Natural killer cell (primary cell): ENCODE results near the gene CHST11. TPM values are rescaled to one million over a fixed set of nuclear protein-coding genes. Genes with fewer than 3 reads are reported as not detected.
"Not testable (repeated sequence)": the region's sequence is repeated elsewhere in the genome, so short reads cannot be mapped to it uniquely, and the experiment has no call there.

Experiments
- ATAC-seq, 3 donors: fragments of 150-1000 bp in 2 of 3; fragments of 200-7000 bp in 1 of 3; cut with Tn5 transposase; 1 replicate in 1 of 3; 2 replicates in 2 of 3; pipeline ENCODE4 v1.10.0; 2021; ENCODE audit warnings: mild to moderate bottlenecking in 2 of 3, moderate library complexity in 2 of 3
- DNase-seq, 2 donors: peaks; one replicate each; pipeline versions ENCODE4 v3.0.0 to v3.0.0-alpha.2; 2013 to 2021; ENCODE audit warnings: mixed read lengths in 1 of 2
- H3K27ac ChIP-seq: one replicate; pipeline ENCODE4 v1.5.1; 2013; ENCODE audit warnings: mild to moderate bottlenecking, low read length
- H3K27me3 ChIP-seq: one replicate; pipeline ENCODE4 v1.6.1; 2013; ENCODE audit warnings: low read length; ENCODE audit not compliant: control insufficient read depth, insufficient read depth
- H3K36me3 ChIP-seq: one replicate; pipeline ENCODE4 v1.6.1; 2013; ENCODE audit warnings: low read length; ENCODE audit not compliant: control insufficient read depth, insufficient read depth
- H3K4me1 ChIP-seq: one replicate; pipeline ENCODE4 v1.6.1; 2013; ENCODE audit warnings: low read length; ENCODE audit not compliant: control insufficient read depth, insufficient read depth
- H3K4me3 ChIP-seq: one replicate; pipeline ENCODE4 v1.5.1; 2013; ENCODE audit warnings: low read length
- H3K9me3 ChIP-seq: one replicate; pipeline ENCODE4 v1.6.1; 2013; ENCODE audit warnings: low read length; ENCODE audit not compliant: control insufficient read depth, insufficient read depth
- H3K27ac Mint-ChIP-seq, 2 donors: one replicate each; pipeline ENCODE4 v1.8.0; 2022; ENCODE audit warnings: mild to moderate bottlenecking in 2 of 2, mixed read lengths in 2 of 2, moderate library complexity in 1 of 2
- H3K27me3 Mint-ChIP-seq, 2 donors: one replicate each; pipeline ENCODE4 v1.8.0; 2022; ENCODE audit warnings: low read depth in 2 of 2, mixed read lengths in 2 of 2
- H3K36me3 Mint-ChIP-seq: one replicate; pipeline ENCODE4 v1.8.0; 2022; ENCODE audit warnings: mixed read lengths
- H3K4me1 Mint-ChIP-seq, 2 donors: one replicate each; pipeline ENCODE4 v1.8.0; 2022; ENCODE audit warnings: mixed read lengths in 2 of 2
- H3K4me3 Mint-ChIP-seq: one replicate; pipeline ENCODE4 v1.8.0; 2022; ENCODE audit warnings: mild to moderate bottlenecking, moderate library complexity, mixed read lengths
- H3K9me3 Mint-ChIP-seq, 2 donors: one replicate each; pipeline ENCODE4 v1.8.0; 2022; ENCODE audit warnings: mixed read lengths in 2 of 2
- CTCF ChIP-seq: fragments of 200-600 bp; IDR thresholded peaks from one replicate; pipeline ENCODE4 v1.8.0; 2022; ENCODE audit warnings: antibody characterized with exemption
- WGBS: methylation state at CpG from one replicate; pipeline ENCODE4 v1.1.7; 2013; ENCODE audit warnings: missing lambda C conversion rate; ENCODE audit not compliant: insufficient coverage; 5-methylcytosine and 5-hydroxymethylcytosine counted together
- intact Hi-C: fragments of 100-400 bp; cut with micrococcal nuclease; formaldehyde crosslinking; loops from one replicate; pipeline ENCODE4 v1.14.2; 2022
- total RNA-seq, 4 donors: library from RNA; stranded (reverse); fragments of 120-200 nt in 1 of 4; gene quantifications; one replicate each; pipeline versions ENCODE4 v1.2.3 to v1.2.4, GENCODE V29; 2013 to 2022

CHST11 gene
- total RNA-seq, 3 donors from 2014 or later (not counting 1 experiment from before 2014, with no cell fraction given), result 85.3 to 118 (median 96.1) TPM

GRCh38 chr12:104611671-104612070 is 154.9 kb downstream of the CHST11 start:
- no peaks in the 10 kb centered on the region for H3K36me3 Mint-ChIP-seq
- Histone ChIP-seq H3K36me3 (no peaks in the 10 kb centered on the region), H3K4me3 (no peak overlapping the region), H3K27me3 (no peaks in the 10 kb centered on the region), H3K9me3 (no peaks in the 10 kb centered on the region), H3K4me1 (no peaks in the 10 kb centered on the region), H3K27ac (no peak overlapping the region)
- peaks cover 51 to 77% of the 10 kb centered on the region in 2 donors for H3K4me1 Mint-ChIP-seq
- intact Hi-C loops, result no loop called here
- no peak for TF ChIP-seq CTCF
- no peak for DNase-seq
- peak overlapping the region; percentile 48 to 63 for H3K27ac Mint-ChIP-seq
- H3K4me3 Mint-ChIP-seq, result no peak overlapping the region
- no peaks in the 10 kb centered on the region for H3K27me3 Mint-ChIP-seq
- H3K9me3 Mint-ChIP-seq, result no peaks in the 10 kb centered on the region
- WGBS, result 99% methylated on average over 10 of the region's 12 CpGs
- ATAC-seq, result no peak

- H3K4me3 Mint-ChIP-seq, H3K27ac ChIP-seq, H3K9me3 ChIP-seq, H3K36me3 Mint-ChIP-seq, H3K36me3 ChIP-seq, H3K4me1 ChIP-seq, DNase-seq, intact Hi-C loops, H3K27me3 Mint-ChIP-seq, H3K4me3 ChIP-seq, H3K27me3 ChIP-seq, H3K9me3 Mint-ChIP-seq, ATAC-seq: not testable (repeated sequence)
- 98% methylated on average over 3 of the region's 3 CpGs for WGBS
- peak overlapping the region in 1 of 2 donors; percentile 59 for H3K27ac Mint-ChIP-seq
- H3K4me1 Mint-ChIP-seq, result peaks cover 48 to 81% of the 10 kb centered on the region in 2 donors
Observed at GRCh38 chr12:104613372-104613771, 156.6 kb downstream of the CHST11 start.

- Histone ChIP-seq H3K4me3 (no peak overlapping the region), H3K27ac (no peak overlapping the region), H3K27me3 (no peaks in the 10 kb centered on the region), H3K4me1 (no peaks in the 10 kb centered on the region), H3K9me3 (no peaks in the 10 kb centered on the region), H3K36me3 (no peaks in the 10 kb centered on the region)
- Mint-ChIP-seq H3K4me3 (no peak overlapping the region), H3K27ac (no peak overlapping the region), H3K27me3 (no peaks in the 10 kb centered on the region), H3K9me3 (no peaks in the 10 kb centered on the region), H3K36me3 (no peaks in the 10 kb centered on the region), H3K4me1 (peaks cover 48 to 76% of the 10 kb centered on the region in 2 donors)
- ATAC-seq (no peak), DNase-seq (no peak)
- WGBS, result 95% methylated on average over 12 of the region's 12 CpGs
- TF ChIP-seq CTCF, result no peak
- intact Hi-C loops, result no loop called here
Observed at GRCh38 chr12:104615048-104615561, 158.4 kb downstream of the CHST11 start.

DNA sequence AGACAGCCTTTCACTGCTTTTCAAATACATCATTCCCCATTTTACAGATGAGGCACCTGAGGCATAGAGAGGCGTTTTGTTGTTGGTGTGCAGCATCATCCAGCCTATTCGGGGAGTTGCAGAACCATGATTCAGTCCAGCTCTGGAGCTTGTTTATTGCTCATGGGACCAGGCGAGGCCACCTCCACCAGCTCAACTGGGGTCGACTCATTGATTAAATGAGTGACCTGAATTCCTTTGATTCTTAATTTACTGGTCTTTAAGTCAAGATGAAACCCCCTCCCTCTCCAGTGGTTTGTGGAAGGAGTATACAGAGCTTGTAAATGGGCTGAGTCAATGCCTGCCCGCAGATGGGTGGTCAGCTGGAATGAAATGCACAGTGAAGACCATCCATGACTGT is 161.9 kb downstream of the CHST11 start:
- DNase-seq, result no peak
- ATAC-seq, result no peak
- no peaks in the 10 kb centered on the region for H3K9me3 Mint-ChIP-seq
- Histone ChIP-seq H3K27me3 (no peaks in the 10 kb centered on the region), H3K4me3 (no peak overlapping the region), H3K27ac (no peak overlapping the region), H3K9me3 (no peaks in the 10 kb centered on the region), H3K4me1 (no peaks in the 10 kb centered on the region), H3K36me3 (no peaks in the 10 kb centered on the region)
- peak overlapping the region in 1 of 2 donors; percentile 17 for H3K27ac Mint-ChIP-seq
- H3K27me3 Mint-ChIP-seq, result no peaks in the 10 kb centered on the region
- H3K36me3 Mint-ChIP-seq, result no peaks in the 10 kb centered on the region
- 89% methylated on average over 4 of the region's 5 CpGs for WGBS
- H3K4me3 Mint-ChIP-seq, result no peak overlapping the region
- no peak for TF ChIP-seq CTCF
- peaks cover 58 to 77% of the 10 kb centered on the region in 2 donors for H3K4me1 Mint-ChIP-seq
- intact Hi-C loops, result no loop called here
